Memory B cell (primary cell): ENCODE data around the gene SLC39A5.
"Not testable (repeated sequence)": the region's sequence is repeated elsewhere in the genome, so short reads cannot be mapped to it uniquely, and the experiment has no call there.

Experiments used
- ATAC-seq: fragments of 150-1000 bp; cut with Tn5 transposase; 2 replicates; pipeline ENCODE4 v1.10.0; 2021; ENCODE audit warnings: low read depth, mild to moderate bottlenecking, moderate library complexity
- DNase-seq, 2 donors: peaks; one replicate each; pipeline ENCODE4 v3.0.0; 2022; ENCODE audit warnings: low spot score in 2 of 2
- H3K27ac Mint-ChIP-seq: one replicate; pipeline ENCODE4 v1.8.0; 2022; ENCODE audit warnings: mild to moderate bottlenecking, moderate library complexity, mixed read lengths
- H3K27me3 Mint-ChIP-seq: one replicate; pipeline ENCODE4 v1.8.0; 2022; ENCODE audit warnings: mixed read lengths
- H3K36me3 Mint-ChIP-seq: one replicate; pipeline ENCODE4 v1.8.0; 2022; ENCODE audit warnings: mild to moderate bottlenecking, mixed read lengths
- H3K4me1 Mint-ChIP-seq: one replicate; pipeline ENCODE4 v1.8.0; 2022; ENCODE audit warnings: mixed read lengths
- H3K4me3 Mint-ChIP-seq: one replicate; pipeline ENCODE4 v1.8.0; 2022; ENCODE audit warnings: mild to moderate bottlenecking, moderate library complexity, mixed read lengths
- H3K9me3 Mint-ChIP-seq: one replicate; pipeline ENCODE4 v1.8.0; 2022; ENCODE audit warnings: mixed read lengths

The SLC39A5 gene

DNA sequence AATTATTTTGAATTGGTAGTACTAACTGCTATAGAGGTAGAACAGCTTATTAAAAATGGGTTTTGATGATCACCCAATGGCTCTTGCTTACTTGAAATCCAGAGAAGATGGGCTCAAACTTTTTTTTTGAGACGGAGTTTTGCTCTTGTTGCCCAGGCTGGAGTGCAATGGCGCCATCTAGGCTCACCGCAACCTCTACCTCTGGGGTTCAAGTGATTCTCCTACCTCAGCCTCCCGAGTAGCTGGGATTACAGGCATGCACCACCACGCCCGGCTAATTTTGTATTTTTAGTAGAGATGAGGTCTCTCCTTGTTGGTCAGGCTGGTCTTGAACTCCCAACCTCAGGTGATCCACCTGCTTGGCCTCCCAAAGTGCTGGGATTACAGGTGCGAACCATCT lies 33.1 kb downstream of the SLC39A5 start:
- not testable (repeated sequence) for H3K27ac Mint-ChIP-seq, ATAC-seq, DNase-seq, H3K4me3 Mint-ChIP-seq, H3K36me3 Mint-ChIP-seq, H3K9me3 Mint-ChIP-seq, H3K27me3 Mint-ChIP-seq
- H3K4me1 Mint-ChIP-seq: peaks cover 15% of the 10 kb centered on the region

GRCh38 chr12:56266068-56266692 lies 36.3 kb downstream of the SLC39A5 start:
- Mint-ChIP-seq H3K27ac (peak overlapping the region; percentile 92), H3K4me1 (peaks cover 10% of the 10 kb centered on the region), H3K4me3 (peak overlapping the region; percentile 86)
- not testable (repeated sequence) for DNase-seq, H3K36me3 Mint-ChIP-seq, ATAC-seq, H3K27me3 Mint-ChIP-seq, H3K9me3 Mint-ChIP-seq

- peak; percentile 82 to 87 for DNase-seq
- peak within 1 kb of the TSS; percentile 86 for H3K4me3 Mint-ChIP-seq
- peak; percentile 89 for ATAC-seq
- H3K4me1 Mint-ChIP-seq: peaks cover 10% of the 10 kb centered on the region
- no peaks in the 10 kb centered on the region for H3K9me3 Mint-ChIP-seq
- H3K36me3 Mint-ChIP-seq: peaks cover 9% of the 10 kb centered on the region
- H3K27me3 Mint-ChIP-seq: no peaks in the 10 kb centered on the region
- peak within 1 kb of the TSS; percentile 92 for H3K27ac Mint-ChIP-seq
Observed at GRCh38 chr12:56266693-56267442, 37.0 kb downstream of the SLC39A5 start, which contains the start of gene COQ10A. TSS of gene COQ10A (plus strand) at chr12:56266942. CDS start at chr12:56267119, 177 bp downstream.

DNA sequence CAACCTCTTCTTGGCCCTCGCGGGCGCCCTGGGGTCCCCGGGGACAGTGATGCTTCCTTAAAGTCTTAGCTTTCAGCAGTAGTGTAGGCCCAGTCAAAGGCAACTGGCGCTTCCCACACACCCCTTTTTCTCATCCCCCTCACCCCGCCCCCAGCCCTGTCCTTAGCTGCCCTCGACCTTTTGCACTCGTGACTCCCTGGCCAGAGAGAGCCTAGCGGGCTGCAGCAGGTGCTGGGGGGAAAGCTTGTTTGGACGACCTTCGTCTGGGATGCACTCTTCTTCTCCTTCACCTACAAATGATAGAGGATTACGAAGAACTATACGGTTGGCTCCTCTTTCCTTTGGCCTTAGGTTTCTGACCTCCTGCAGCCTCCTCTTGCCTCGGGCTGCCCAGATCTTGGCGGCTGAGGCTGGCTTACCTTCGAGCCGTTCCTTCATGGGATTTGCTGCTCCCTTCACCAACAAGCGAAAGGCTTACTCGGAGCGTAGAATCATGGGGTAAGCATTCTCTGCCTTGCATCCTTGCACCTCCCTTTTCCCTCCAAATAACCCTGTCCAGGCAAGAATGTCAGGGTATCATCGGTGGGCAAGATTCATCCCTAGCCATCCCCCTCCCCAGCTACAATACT lies 37.7 kb downstream of the SLC39A5 start:
- DNase-seq: no peak
- Mint-ChIP-seq H3K4me1 (peaks cover 10% of the 10 kb centered on the region), H3K27me3 (no peaks in the 10 kb centered on the region), H3K27ac (peak overlapping the region; percentile 92), H3K4me3 (peak overlapping the region; percentile 86), H3K9me3 (no peaks in the 10 kb centered on the region), H3K36me3 (peaks cover 11% of the 10 kb centered on the region)
- ATAC-seq: peak; percentile 7

- Mint-ChIP-seq H3K36me3 (peaks cover 19% of the 10 kb centered on the region), H3K27me3 (no peaks in the 10 kb centered on the region), H3K4me1 (peaks cover 10% of the 10 kb centered on the region), H3K9me3 (no peaks in the 10 kb centered on the region), H3K4me3 (no peak overlapping the region), H3K27ac (no peak overlapping the region)
- no peak for ATAC-seq
- no peak for DNase-seq
Observed at GRCh38 chr12:56271031-56271430, 41.2 kb downstream of the SLC39A5 start.

- not testable (repeated sequence) for H3K4me3 Mint-ChIP-seq, H3K27me3 Mint-ChIP-seq, H3K9me3 Mint-ChIP-seq, H3K4me1 Mint-ChIP-seq, H3K27ac Mint-ChIP-seq, DNase-seq, ATAC-seq
- H3K36me3 Mint-ChIP-seq: peaks cover 20% of the 10 kb centered on the region
Observed at GRCh38 chr12:56272468-56272867, 42.6 kb downstream of the SLC39A5 start.

- ATAC-seq (no peak), DNase-seq (no peak)
- Mint-ChIP-seq H3K27me3 (no peaks in the 10 kb centered on the region), H3K4me3 (no peak overlapping the region), H3K27ac (peak overlapping the region; percentile 45), H3K4me1 (no peaks in the 10 kb centered on the region), H3K9me3 (no peaks in the 10 kb centered on the region), H3K36me3 (peaks cover 20% of the 10 kb centered on the region)
Observed at GRCh38 chr12:56274299-56274698, 44.4 kb downstream of the SLC39A5 start.

GRCh38 chr12:56278905-56279304 lies 49.1 kb downstream of the SLC39A5 start:
- no peak for ATAC-seq
- H3K4me3 Mint-ChIP-seq: no peak overlapping the region

GRCh38 chr12:56280849-56281248 lies 51.0 kb downstream of the SLC39A5 start:
- no peaks in the 10 kb centered on the region for H3K9me3 Mint-ChIP-seq
- H3K27ac Mint-ChIP-seq: peak overlapping the region; percentile 61
- no peak for ATAC-seq

More at GRCh38 chr12:56278905-56279304, 49.1 kb downstream of the SLC39A5 start:
- H3K9me3 Mint-ChIP-seq: no peaks in the 10 kb centered on the region
- no peak overlapping the region for H3K27ac Mint-ChIP-seq
- no peak for DNase-seq
- no peaks in the 10 kb centered on the region for H3K4me1 Mint-ChIP-seq
- peaks cover 27% of the 10 kb centered on the region for H3K36me3 Mint-ChIP-seq
- H3K27me3 Mint-ChIP-seq: no peaks in the 10 kb centered on the region

DNA sequence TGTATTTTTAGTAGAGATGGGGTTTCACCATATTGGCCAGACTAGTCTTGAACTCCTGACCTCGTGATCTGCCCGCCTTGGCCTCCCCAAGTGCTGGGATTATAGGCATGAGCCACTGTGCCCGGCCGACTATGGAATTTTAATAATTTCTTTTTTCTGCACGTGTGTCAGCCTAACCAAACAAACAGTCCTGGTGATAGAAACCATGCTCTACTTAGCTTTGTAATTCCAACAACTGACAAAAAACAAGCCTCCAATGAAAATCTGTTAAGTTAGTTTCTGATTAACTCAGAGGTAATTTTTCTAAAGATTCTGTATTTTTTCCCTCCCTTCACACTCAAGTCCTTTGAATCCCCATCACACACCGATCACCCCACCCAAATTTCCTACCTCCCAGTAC lies 52.2 kb downstream of the SLC39A5 start:
- ATAC-seq (no peak), DNase-seq (no peak)
- Mint-ChIP-seq H3K4me1 (peaks cover 4% of the 10 kb centered on the region), H3K9me3 (no peaks in the 10 kb centered on the region), H3K27ac (peak overlapping the region; percentile 35), H3K4me3 (no peak overlapping the region), H3K36me3 (peaks cover 24% of the 10 kb centered on the region), H3K27me3 (no peaks in the 10 kb centered on the region)

More at GRCh38 chr12:56280849-56281248, 51.0 kb downstream of the SLC39A5 start:
- Mint-ChIP-seq H3K4me1 (no peaks in the 10 kb centered on the region), H3K36me3 (peaks cover 24% of the 10 kb centered on the region), H3K4me3 (no peak overlapping the region), H3K27me3 (no peaks in the 10 kb centered on the region)
- DNase-seq: no peak

GRCh38 chr12:56282579-56282978 lies 52.7 kb downstream of the SLC39A5 start:
- no peak for DNase-seq
- no peak for ATAC-seq
- Mint-ChIP-seq H3K9me3 (no peaks in the 10 kb centered on the region), H3K4me3 (no peak overlapping the region), H3K4me1 (peaks cover 4% of the 10 kb centered on the region), H3K27me3 (no peaks in the 10 kb centered on the region), H3K27ac (peak overlapping the region; percentile 35), H3K36me3 (peaks cover 24% of the 10 kb centered on the region)

DNA sequence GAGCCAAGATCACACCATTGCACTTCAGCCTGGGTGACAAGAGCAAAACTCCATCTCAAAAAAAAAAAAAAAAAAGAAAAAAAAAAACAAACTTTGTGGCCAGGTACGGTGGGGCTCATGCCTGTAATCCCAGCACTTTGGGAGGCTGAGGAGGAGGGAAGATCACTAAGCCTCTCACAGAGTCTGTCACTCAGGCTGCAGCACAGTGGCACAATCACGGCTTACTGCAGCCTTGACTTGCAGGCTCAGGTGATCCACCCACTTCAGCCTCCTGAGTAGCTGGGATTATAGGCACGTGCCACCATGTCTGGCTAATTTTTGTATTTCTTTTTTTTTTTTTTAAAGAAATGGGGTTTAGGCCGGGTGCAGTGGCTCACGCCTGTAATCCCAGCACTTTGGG lies 54.4 kb downstream of the SLC39A5 start:
- not testable (repeated sequence) for H3K4me3 Mint-ChIP-seq, H3K27me3 Mint-ChIP-seq, H3K27ac Mint-ChIP-seq, DNase-seq, ATAC-seq, H3K9me3 Mint-ChIP-seq, H3K4me1 Mint-ChIP-seq
- peaks cover 24% of the 10 kb centered on the region for H3K36me3 Mint-ChIP-seq

GRCh38 chr12:56286044-56286830 lies 56.4 kb downstream of the SLC39A5 start:
- DNase-seq (no peak), ATAC-seq (no peak)
- Mint-ChIP-seq H3K4me3 (no peak overlapping the region), H3K9me3 (no peaks in the 10 kb centered on the region), H3K36me3 (peaks cover 19% of the 10 kb centered on the region), H3K27ac (peak overlapping the region; percentile 25), H3K4me1 (peaks cover 4% of the 10 kb centered on the region), H3K27me3 (no peaks in the 10 kb centered on the region)
